ENCODE data around the gene RARRES1. TPM values are rescaled to one million over a fixed set of nuclear protein-coding genes. Genes with fewer than 3 reads are reported as not detected.

RARRES1 gene
- total RNA-seq, 2 experiments from 2014 or later = not detected

GRCh38 chr3:158733656-158734055, 1.4 kb upstream of the RARRES1 start:
- H3K9me3 Mint-ChIP-seq = peaks cover 2% of the 10 kb centered on the region
- H3K4me3 Mint-ChIP-seq = peak overlapping the region; percentile 68
- TF ChIP-seq, protein P1, sequence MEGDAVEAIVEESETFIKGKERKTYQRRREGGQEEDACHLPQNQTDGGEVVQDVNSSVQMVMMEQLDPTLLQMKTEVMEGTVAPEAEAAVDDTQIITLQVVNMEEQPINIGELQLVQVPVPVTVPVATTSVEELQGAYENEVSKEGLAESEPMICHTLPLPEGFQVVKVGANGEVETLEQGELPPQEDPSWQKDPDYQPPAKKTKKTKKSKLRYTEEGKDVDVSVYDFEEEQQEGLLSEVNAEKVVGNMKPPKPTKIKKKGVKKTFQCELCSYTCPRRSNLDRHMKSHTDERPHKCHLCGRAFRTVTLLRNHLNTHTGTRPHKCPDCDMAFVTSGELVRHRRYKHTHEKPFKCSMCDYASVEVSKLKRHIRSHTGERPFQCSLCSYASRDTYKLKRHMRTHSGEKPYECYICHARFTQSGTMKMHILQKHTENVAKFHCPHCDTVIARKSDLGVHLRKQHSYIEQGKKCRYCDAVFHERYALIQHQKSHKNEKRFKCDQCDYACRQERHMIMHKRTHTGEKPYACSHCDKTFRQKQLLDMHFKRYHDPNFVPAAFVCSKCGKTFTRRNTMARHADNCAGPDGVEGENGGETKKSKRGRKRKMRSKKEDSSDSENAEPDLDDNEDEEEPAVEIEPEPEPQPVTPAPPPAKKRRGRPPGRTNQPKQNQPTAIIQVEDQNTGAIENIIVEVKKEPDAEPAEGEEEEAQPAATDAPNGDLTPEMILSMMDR (IDR thresholded peaks at IDR 0.05) = no peak
- no peak for ATAC-seq (ENCODE audit: poor library complexity)
- peaks cover 12% of the 10 kb centered on the region for H3K27me3 Mint-ChIP-seq
- Histone ChIP-seq H3K27me3 (ENCODE audit: control insufficient read depth in 1 of 2, insufficient read depth in 2 of 2, low read length in 2 of 2) (peaks cover 3 to 4% of the 10 kb centered on the region in 2 experiments), H3K4me3 (ENCODE audit: low read length) (no peak overlapping the region), H3K9me3 (ENCODE audit: control insufficient read depth in 1 of 2, insufficient read depth in 1 of 2, low read length in 2 of 2) (peaks cover 0 to 4% of the 10 kb centered on the region in 2 experiments), H3K27ac (ENCODE audit: low read depth in 1 of 2, low read length in 2 of 2) (no peak overlapping the region), H3K4me1 (ENCODE audit: insufficient read depth, low read length) (peaks cover 12% of the 10 kb centered on the region), H3K36me3 (ENCODE audit: insufficient read depth, low read length) (no peaks in the 10 kb centered on the region)
- DNase-seq = no peak
- no peak overlapping the region for H3K27ac Mint-ChIP-seq
- H3K4me1 Mint-ChIP-seq (ENCODE audit: low read depth) = peaks cover 4% of the 10 kb centered on the region
- no peaks in the 10 kb centered on the region for H3K36me3 Mint-ChIP-seq (ENCODE audit: low read depth)
- ChIA-PET POLR2A (no interaction called here), CTCF (no interaction called here)
- intact Hi-C loops (cut with DNase I, micrococcal nuclease) = no loop called here

GRCh38 chr3:158732856-158733200, 571 bp upstream of the RARRES1 start:
- peaks cover 9% of the 10 kb centered on the region for H3K4me1 Mint-ChIP-seq (ENCODE audit: low read depth)
- Histone ChIP-seq H3K36me3 (ENCODE audit: insufficient read depth, low read length) (no peaks in the 10 kb centered on the region), H3K27me3 (ENCODE audit: control insufficient read depth in 1 of 2, insufficient read depth in 2 of 2, low read length in 2 of 2) (peaks cover 3 to 4% of the 10 kb centered on the region in 2 experiments), H3K27ac (ENCODE audit: low read depth in 1 of 2, low read length in 2 of 2) (no peak overlapping the region), H3K9me3 (ENCODE audit: control insufficient read depth in 1 of 2, insufficient read depth in 1 of 2, low read length in 2 of 2) (peaks cover 0 to 4% of the 10 kb centered on the region in 2 experiments), H3K4me1 (ENCODE audit: insufficient read depth, low read length) (peaks cover 16% of the 10 kb centered on the region), H3K4me3 (ENCODE audit: low read length) (no peak overlapping the region)
- H3K4me3 Mint-ChIP-seq = peak overlapping the region; percentile 38
- intact Hi-C loops (cut with DNase I, micrococcal nuclease) = no loop called here
- peaks cover 2% of the 10 kb centered on the region for H3K9me3 Mint-ChIP-seq
- peaks cover 15% of the 10 kb centered on the region for H3K27me3 Mint-ChIP-seq
- POLR2A ChIA-PET = no interaction called here
- TF ChIP-seq, protein P1 (IDR thresholded peaks at IDR 0.05) = no peak
- CTCF ChIA-PET = no interaction called here
- ATAC-seq (ENCODE audit: poor library complexity) = no peak
- H3K36me3 Mint-ChIP-seq (ENCODE audit: low read depth) = no peaks in the 10 kb centered on the region
- no peak for DNase-seq
- no peak overlapping the region for H3K27ac Mint-ChIP-seq

- Histone ChIP-seq H3K27ac (ENCODE audit: low read depth in 1 of 2, low read length in 2 of 2) (no peak overlapping the region), H3K4me1 (ENCODE audit: insufficient read depth, low read length) (peaks cover 23% of the 10 kb centered on the region), H3K27me3 (ENCODE audit: control insufficient read depth in 1 of 2, insufficient read depth in 2 of 2, low read length in 2 of 2) (peaks cover 3 to 4% of the 10 kb centered on the region in 2 experiments), H3K4me3 (ENCODE audit: low read length) (peak overlapping the region; percentile 35), H3K9me3 (ENCODE audit: control insufficient read depth in 1 of 2, insufficient read depth in 1 of 2, low read length in 2 of 2) (peaks cover 0 to 4% of the 10 kb centered on the region in 2 experiments), H3K36me3 (ENCODE audit: insufficient read depth, low read length) (no peaks in the 10 kb centered on the region)
- ChIA-PET POLR2A (no interaction called here), CTCF (no interaction called here)
- Mint-ChIP-seq H3K4me3 (peak overlapping the region; percentile 60), H3K9me3 (peaks cover 2% of the 10 kb centered on the region), H3K27ac (no peak overlapping the region), H3K4me1 (ENCODE audit: low read depth) (peaks cover 22% of the 10 kb centered on the region), H3K27me3 (peaks cover 16% of the 10 kb centered on the region), H3K36me3 (ENCODE audit: low read depth) (no peaks in the 10 kb centered on the region)
- DNase-seq (no peak), ATAC-seq (ENCODE audit: poor library complexity) (no peak)
- intact Hi-C loops (cut with DNase I, micrococcal nuclease) = no loop called here
- TF ChIP-seq, protein P1 (IDR thresholded peaks at IDR 0.05) = no peak
These were observed 771 bp downstream of the RARRES1 start for GRCh38 chr3:158731486-158731885.
